Lower leg skin (tissue), 4 donors: ENCODE results near the gene OTOS. TPM values are rescaled to one million over a fixed set of nuclear protein-coding genes. Genes with fewer than 3 reads are reported as not detected.

ENCODE experiments used
- DNase-seq, 2 donors: peaks; one replicate each; pipeline ENCODE4 v3.0.0-alpha.2; 2019; ENCODE audit warnings: low spot score in 2 of 2
- H3K4me3 ChIP-seq: fragments of 200-600 bp; sonication (generic); 2 replicates; pipeline ENCODE4 v1.5.1; 2017; ENCODE audit warnings: mild to moderate bottlenecking, low read depth; ENCODE audit not compliant: poor library complexity, severe bottlenecking
- POLR2A ChIP-seq, 2 donors: fragments of 450-650 bp; IDR thresholded peaks; one replicate each; pipeline ENCODE4 v1.6.1; 2016 to 2017; ENCODE audit warnings: antibody characterized with exemption in 2 of 2, mild to moderate bottlenecking in 1 of 2, moderate library complexity in 1 of 2
- WGBS, 2 donors: methylation state at CpG; one replicate each; pipeline ENCODE4 v1.1.5; 2018; 5-methylcytosine and 5-hydroxymethylcytosine counted together
- intact Hi-C: fragments of 100-400 bp; cut with DNase I; formaldehyde crosslinking; loops from one replicate; pipeline ENCODE4 v1.15.0; 2023; ENCODE audit warnings: low total_unique reads
- total RNA-seq, 4 donors: library from RNA; depleted of rRNA; stranded (reverse); fragments of >200 nt; gene quantifications; one replicate each; pipeline ENCODE4 v1.1.0, GENCODE V29; 2016
- TF ChIP-seq, protein P1 (sequence below), 3 donors: fragments of 450-650 bp; IDR thresholded peaks; one replicate each; pipeline ENCODE4 v1.5.1; 2016; ENCODE audit warnings: antibody characterized with exemption in 3 of 3, mild to moderate bottlenecking in 3 of 3, moderate library complexity in 2 of 3

OTOS gene
- total RNA-seq, 4 donors from 2014 or later, result not detected

DNA sequence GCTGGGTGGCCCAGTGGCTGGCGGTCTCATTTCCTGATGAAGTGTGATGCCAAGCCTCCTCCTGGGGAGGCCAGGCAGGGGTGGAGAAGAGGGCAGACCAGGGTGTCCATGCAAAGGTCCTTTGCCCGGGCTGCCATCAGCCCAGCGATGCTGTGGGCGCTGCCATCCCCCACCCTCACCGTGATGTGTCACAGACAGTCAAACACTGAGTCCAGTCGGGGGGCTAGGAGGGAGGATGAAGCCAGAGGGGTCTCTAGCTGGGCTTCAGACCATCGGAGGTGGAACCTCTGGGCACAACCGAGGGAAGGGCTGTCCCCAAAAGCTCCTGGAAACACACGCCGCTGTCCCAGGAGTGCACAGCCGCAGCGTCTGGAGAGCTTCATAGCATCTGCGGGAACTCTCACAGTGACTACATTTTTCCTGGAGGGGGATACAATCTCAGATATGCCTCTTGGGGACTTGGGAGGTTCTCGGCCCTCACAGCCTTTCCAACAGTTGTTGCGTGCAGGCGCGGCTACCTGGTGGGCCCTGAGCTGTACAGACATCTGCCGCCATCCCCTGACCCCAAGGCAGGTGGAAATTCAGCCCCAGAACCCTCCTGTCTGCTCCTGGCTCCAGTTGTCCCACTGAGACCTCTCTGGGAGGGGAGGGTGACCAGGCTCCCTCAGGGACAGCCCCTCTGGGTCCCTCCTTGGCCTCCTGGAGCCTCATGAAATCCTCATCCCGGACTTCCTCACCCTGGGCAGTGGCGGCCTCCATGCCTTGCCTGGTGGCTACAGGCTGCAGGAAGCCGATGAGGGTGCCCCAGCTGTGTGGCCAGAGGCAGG is 26.5 kb upstream of the OTOS start:
- TF ChIP-seq POLR2A (IDR thresholded peaks at IDR 0.05), result no peak
- TF ChIP-seq, protein P1, sequence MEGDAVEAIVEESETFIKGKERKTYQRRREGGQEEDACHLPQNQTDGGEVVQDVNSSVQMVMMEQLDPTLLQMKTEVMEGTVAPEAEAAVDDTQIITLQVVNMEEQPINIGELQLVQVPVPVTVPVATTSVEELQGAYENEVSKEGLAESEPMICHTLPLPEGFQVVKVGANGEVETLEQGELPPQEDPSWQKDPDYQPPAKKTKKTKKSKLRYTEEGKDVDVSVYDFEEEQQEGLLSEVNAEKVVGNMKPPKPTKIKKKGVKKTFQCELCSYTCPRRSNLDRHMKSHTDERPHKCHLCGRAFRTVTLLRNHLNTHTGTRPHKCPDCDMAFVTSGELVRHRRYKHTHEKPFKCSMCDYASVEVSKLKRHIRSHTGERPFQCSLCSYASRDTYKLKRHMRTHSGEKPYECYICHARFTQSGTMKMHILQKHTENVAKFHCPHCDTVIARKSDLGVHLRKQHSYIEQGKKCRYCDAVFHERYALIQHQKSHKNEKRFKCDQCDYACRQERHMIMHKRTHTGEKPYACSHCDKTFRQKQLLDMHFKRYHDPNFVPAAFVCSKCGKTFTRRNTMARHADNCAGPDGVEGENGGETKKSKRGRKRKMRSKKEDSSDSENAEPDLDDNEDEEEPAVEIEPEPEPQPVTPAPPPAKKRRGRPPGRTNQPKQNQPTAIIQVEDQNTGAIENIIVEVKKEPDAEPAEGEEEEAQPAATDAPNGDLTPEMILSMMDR (IDR thresholded peaks at IDR 0.05), result no peak
- DNase-seq, result no peak
- WGBS, 2 donors, result 83 to 86% methylated on average over 19 to 20 of the region's 21 CpGs
- intact Hi-C loops, result no loop called here
- no peak overlapping the region for H3K4me3 ChIP-seq

DNA sequence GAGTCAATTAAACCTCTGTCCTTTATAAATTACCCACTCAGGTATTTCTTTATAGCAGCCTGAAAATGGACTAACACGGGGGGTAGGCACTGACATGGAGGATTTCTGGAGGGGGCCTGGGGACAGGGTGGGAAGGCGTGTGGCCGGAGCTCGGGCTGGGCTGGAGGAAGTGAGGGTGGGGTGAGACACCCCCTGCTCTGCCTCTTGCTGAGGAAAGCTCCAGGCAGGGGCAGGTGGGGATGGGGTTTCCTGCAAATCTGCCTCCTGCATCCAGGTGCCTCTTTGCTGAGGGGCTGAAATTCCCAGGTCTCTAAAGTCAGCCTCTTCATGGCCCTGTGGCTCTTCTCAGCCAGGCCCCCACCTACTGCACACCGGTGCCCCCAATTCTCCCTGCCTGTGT is 25.7 kb upstream of the OTOS start:
- WGBS, 2 donors, result 81 to 84% methylated on average over 5 of the region's 5 CpGs
- TF ChIP-seq POLR2A (IDR thresholded peaks at IDR 0.05), result no peak
- TF ChIP-seq, protein P1 (IDR thresholded peaks at IDR 0.05), result no peak
- H3K4me3 ChIP-seq, result no peak overlapping the region
- intact Hi-C loops, result no loop called here
- DNase-seq, result no peak

DNA sequence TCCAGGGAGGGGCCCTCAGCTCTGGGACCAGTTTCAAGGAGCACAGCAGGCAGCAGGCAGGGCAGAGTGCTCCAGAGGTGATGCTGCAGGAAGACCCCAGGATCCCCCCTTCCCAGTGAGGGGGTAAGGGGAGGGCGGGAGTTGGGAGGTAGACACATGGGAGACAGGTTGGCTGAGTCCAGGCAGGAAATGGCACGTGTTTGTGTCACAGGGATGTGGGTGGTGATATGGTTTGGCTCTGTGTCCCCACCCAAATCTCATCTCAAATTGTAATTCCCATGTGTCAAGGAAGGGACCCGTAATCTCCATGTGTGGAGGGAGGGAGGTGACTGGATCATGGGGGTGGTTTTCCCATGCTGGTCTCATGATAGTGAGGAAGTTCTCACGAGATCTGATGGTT is 25.2 kb upstream of the OTOS start:
- DNase-seq, result no peak
- intact Hi-C loops, result no loop called here
- 43 to 52% methylated on average over 4 of the region's 4 CpGs for WGBS, 2 donors
- no peak overlapping the region for H3K4me3 ChIP-seq
- no peak for TF ChIP-seq POLR2A (IDR thresholded peaks at IDR 0.05)
- TF ChIP-seq, protein P1 (IDR thresholded peaks at IDR 0.05), result no peak

DNA sequence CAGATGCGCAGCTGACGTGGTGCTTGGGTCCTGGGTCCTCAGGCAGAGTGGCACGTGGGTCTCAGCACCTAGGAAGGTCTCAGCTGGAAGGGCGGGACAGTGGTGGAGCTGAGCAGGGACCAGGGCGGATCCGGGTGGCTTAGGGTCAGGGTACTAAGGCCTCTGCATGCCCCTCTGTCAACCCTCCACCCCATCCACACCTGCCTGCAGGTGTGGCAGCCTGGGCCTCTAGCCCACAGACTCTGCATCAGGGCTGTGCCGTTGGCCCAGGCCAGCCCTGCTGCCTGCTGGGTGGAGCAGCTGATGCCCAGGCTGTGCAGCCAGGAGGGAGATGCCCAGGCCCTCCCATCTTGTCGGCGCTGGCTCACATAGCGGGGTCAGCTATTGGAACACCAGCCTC is 24.6 kb upstream of the OTOS start:
- no peak overlapping the region for H3K4me3 ChIP-seq
- no peak for DNase-seq
- intact Hi-C loops, result no loop called here
- no peak for TF ChIP-seq POLR2A (IDR thresholded peaks at IDR 0.05)
- TF ChIP-seq, protein P1 (IDR thresholded peaks at IDR 0.05), result no peak
- WGBS, 2 donors, result 77 to 81% methylated on average over 10 of the region's 10 CpGs

DNA sequence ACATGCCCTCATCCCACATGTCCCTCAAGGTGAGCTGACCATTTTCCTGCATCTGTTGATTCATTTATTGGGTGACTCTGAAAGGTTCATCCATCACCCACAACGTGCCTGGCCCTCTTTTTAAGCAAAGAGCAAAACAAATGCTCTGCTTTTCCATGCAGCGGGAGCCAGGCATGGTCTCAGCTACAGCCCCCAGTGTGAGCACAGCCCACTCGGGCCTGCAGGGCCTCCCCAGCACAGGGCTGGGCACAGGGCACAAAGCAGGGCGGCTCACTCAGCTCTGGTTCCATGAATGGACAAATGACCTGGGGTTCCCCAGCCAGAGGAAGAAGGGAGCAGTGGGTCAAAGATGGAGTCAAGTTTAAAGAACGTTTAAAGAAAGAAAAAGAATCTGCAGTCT is 24.1 kb upstream of the OTOS start:
- 73 to 75% methylated on average over 5 of the region's 5 CpGs for WGBS, 2 donors

More for the DNA sequence above, 24.1 kb upstream of the OTOS start:
- no peak for DNase-seq
- no peak overlapping the region for H3K4me3 ChIP-seq
- TF ChIP-seq, protein P1 (IDR thresholded peaks at IDR 0.05), result no peak
- TF ChIP-seq POLR2A (IDR thresholded peaks at IDR 0.05), result no peak
- intact Hi-C loops, result no loop called here
